A673 (cell line): ENCODE data around the gene COL8A1.

Experiments used
- CTCF ChIP-seq: fragments of 300-800, 200-600 bp; sonication (generic); conservative IDR thresholded peaks from 2 replicates; pipeline ENCODE4 v1.5.1; 2017; ENCODE audit warnings: low read depth, mild to moderate bottlenecking, antibody characterized with exemption, low read length, moderate library complexity, mixed read lengths
- EZH2 ChIP-seq: fragments of 200-600 bp; sonication (generic); IDR thresholded peaks from 2 replicates; pipeline ENCODE4 v1.6.1; 2017; ENCODE audit warnings: borderline replicate concordance, low read depth, mild to moderate bottlenecking, mixed read lengths, antibody characterized with exemption, low read length; ENCODE audit not compliant: poor library complexity, severe bottlenecking

GRCh38 chr3:99684644-99685043 is 46.2 kb downstream of the COL8A1 start:
- no peak for TF ChIP-seq CTCF
- no peak for TF ChIP-seq EZH2
